ENCODE measurements around the gene KLHDC9.

The KLHDC9 gene

GRCh38 chr1:161077426-161077825 is 20.7 kb upstream of the KLHDC9 start:
- DNase-seq (ENCODE audit: low spot score), result no peak

DNA sequence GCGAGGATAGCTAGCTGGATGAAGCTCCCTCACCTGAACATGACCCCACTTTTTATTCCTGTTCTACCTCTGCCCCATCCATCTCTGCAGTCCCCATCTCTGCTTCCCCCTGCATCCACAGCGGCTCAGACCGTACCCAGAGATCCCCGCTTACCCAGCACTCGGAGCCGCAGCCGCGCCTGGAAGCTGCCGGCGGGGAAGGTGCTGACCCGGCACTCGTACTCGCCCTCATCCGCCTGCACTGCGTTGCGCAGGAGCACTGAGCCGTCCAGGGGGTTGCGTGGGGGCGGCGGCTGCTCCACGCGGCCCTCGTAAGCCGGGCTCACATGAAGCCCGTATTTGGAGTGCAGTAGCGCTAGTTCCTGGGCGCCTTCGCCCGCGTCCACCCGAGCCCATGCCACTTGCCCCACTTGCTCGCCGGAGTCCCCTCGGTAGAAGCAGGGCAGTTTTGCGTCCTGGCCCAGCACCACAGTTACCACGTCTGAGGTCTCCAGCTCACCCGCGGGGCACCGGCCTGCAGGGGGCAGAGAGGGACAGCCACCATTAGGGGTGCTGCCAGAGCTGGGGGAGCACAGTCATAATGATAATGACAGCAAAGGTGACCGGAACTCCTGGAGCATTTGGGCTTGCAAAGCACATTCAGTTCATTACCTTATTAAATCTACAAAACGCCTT is 18.6 kb upstream of the KLHDC9 start:
- DNase-seq (ENCODE audit: low spot score), result no peak

DNA sequence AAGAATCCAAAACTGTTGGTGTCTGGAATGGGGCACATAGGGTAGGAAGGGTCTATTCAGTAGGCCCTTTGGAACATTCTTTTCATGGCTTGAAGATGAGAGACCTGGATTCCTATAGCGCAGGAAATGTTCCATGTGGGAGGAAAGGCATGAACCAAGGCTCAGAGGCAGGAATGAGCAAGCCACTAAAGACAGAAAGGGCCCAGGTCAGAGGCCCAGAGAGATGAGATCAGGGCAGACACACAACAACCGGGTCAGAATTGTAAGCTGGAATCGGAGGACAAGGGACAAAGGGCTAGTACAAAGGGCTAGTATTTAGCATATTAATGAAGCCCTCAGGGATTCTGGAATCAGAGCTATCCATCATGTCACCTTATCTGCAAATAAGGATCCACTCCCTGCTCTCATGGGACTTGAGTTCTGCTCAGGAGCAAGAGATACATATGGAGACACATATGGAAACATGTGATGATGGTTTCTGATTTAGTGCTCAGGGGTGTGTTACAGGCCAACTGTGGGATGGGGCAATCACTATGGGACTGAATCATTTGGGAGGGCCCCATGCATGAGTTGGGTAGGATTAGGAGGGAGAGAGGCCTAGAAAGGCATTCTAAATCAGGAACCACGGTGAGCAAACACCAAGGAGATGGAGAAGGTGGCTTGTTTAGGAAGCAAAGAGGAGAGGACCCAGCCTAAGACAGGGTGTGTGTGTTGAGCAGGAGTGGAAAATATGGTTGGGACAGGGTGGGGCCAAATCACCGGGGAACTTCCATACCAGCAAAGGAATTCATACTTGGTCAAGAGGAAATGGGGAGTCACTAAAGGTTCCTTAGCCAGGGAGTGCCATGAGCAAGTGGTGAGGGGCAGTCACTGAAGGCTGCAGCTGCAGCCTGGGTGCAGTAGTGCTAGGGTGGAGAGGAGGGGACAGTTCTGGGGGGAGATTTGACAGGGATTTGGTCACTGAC is 17.4 kb upstream of the KLHDC9 start:
- DNase-seq (ENCODE audit: low spot score), result no peak

DNA sequence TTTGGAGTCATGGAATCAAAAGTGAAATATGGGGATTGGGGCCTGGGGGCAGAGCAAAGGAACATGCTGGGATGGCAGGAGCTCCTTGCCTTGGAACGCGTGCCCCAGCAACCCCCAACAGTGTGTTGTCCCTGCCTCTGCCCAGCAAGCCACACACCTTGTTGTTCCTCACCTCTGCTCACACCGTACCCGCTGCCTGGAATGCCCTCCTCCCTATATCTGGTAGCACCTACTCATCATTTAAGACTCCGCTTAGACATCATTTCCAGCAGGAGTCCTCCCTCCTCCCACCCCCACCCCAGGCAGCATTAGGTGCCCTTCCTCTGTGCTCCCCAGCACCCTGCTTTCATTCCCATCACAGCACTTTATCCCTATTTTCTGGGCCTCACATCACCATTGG is 16.6 kb upstream of the KLHDC9 start:
- DNase-seq (ENCODE audit: low spot score), result no peak

GRCh38 chr1:161082483-161082882 is 15.7 kb upstream of the KLHDC9 start:
- no peak for DNase-seq (ENCODE audit: low spot score)

DNA sequence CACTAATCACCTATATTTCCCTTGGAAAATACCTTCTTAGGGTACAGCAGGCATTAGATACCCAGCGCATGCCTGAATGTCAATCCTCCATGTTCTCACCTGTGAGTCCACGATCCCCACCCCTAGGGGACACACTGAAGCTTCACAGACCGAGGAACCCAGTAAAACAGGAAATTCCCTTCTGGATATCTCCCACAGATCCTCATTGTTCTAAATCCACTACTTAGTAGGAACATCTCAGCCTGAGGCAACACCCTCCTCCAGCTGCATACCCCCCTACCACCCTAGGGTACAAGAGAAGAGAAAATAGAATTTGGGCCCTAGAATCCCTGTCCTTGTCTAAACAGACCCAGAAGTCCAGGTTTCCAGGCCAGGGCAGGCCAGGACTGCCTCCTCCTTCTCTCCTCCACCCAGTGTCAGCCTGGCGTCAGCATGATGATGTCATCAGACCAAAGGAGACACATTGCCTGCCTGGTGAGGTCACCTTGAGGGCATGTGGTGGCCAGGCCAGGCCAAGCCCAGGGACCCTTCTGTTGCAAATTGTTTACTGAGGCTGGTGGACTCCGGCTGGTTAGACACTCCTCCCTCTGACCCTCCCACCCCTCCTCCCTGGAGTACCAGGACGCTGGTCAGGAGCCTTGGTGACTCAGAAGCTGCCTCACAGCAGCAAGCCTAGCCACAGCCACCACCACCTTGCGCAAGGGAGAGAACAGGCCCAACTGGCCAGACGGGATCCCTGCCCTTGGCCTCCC is 15.0 kb upstream of the KLHDC9 start:
- DNase-seq (ENCODE audit: low spot score), result peak; percentile 47

- no peak for DNase-seq (ENCODE audit: low spot score)
Observed at GRCh38 chr1:161083748-161084596, 14.2 kb upstream of the KLHDC9 start.

DNA sequence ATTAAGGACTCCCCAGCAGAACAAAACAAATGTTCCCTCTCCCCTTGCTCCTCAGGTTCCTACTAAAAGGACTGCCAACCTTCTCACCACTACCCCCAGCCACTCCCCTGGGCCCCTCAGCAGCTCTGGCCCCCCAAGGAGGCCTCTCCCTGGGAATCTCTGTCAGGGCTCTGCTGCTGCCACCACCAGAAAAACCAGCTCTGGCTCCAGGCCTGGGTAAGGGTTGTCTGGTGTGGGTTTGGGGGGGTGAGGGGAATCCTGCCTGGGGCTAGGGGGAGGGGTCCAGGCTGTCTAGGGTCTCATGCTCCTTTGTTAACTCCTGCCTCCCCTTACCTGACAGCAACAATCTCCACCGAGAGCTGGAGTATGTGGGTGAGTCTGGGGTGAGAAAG is 13.6 kb upstream of the KLHDC9 start:
- no peak for DNase-seq (ENCODE audit: low spot score)

DNA sequence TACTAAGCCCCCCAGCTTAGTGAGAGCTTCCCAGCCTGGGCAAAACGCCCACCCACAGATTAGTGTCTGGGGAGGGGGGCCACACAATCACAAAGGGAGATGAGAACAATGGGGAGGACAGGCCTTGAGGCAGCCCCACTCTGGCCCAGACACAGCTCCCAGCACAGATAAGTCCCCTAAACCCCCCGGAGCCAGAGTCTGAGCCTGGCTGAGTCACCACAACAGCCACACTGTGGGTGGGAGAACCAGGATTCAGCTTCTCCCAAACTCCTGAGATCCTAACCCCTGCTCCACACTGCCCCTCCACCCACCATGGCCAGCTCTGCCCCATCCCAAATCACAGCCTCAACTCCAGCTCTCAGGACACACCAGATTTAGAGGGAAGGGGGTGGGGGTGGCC is 13.0 kb upstream of the KLHDC9 start:
- no peak for DNase-seq (ENCODE audit: low spot score)

GRCh38 chr1:161086457-161086856 is 11.7 kb upstream of the KLHDC9 start:
- no peak for DNase-seq (ENCODE audit: low spot score)

DNA sequence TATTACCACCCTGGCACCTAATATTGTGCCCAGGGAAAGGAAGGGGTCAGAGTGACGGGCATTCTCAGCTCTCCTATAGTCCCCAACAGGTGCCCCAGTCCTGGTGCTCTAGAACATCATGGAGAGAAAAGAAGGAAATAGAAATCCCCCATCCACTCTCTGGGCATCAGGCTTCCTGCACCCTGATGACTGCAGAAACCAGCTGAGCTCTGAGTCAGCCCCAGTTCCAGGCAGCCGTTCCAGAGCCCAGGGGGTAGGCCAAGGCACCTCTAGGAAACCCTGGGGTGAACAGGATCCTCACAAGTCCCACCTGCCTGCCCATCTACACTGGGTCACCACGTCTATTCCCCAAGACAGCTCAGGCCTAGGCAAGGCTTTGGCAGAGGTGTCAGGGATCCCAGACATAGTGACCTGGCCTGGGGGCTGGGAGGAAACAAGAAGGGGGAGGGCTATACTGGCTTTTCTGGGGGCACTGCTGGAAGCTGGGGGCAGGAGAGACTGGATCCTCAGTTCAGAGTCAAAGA is 9.5 kb upstream of the KLHDC9 start:
- DNase-seq (ENCODE audit: low spot score), result no peak

DNA sequence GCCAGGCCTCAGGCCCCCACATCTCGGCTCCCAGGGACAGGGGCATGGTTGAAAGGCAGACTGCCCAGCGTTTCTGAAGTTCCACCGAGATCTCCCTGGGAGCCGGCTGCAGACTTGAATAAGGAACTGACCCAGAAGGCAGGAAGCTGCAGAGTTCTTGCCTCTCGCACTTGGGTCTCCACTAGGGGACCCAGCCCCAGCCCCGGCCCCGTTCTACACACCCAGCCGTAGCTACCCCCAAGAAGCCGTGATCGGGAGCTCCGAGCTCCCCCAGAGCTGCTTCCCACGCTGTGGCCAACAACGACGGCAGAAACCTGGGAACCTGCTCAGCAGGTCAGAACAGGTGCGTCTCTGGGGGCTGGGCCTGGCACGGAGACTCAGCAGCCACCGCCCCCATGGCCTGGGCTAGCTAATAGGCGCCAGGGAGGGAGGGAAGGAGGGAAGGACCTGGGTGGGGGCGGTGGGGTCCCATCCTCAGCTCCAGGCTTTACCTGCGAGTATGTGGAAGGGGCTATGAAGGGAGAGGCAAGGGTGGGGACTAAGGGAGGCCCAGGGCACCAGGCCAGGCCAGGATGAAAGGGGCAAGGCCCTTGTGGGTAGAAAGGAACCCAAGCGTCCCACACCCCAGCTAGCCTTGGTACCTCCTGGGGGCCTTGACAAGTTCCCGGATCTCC is 8.8 kb upstream of the KLHDC9 start, which contains the start of gene NECTIN4:
Gene NECTIN4 (minus strand): TSS at position 308 of the 674 bp plus-strand sequence. CDS start 262 bp downstream, at position 46.
- no peak for DNase-seq (ENCODE audit: low spot score)

DNA sequence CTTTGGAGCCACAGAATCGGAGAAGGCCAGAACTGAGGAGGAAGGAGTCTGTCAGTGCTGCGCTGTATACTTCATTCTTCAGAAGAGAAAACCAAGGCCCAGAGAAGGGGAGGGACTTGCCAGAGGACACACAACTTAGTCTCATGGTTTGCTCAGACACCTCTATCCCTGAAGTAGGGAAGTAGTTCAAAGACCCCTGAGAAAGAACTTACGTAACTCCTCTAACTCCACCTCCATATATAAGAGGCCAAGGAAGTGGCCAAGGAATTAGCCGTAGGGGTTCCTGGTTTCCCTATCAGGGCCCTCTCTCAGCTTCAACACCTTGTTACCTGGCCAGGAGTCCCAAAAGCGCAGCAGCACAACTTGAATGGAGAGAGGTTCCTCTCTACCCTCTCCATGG is 8.2 kb upstream of the KLHDC9 start:
- DNase-seq (ENCODE audit: low spot score), result no peak

DNA sequence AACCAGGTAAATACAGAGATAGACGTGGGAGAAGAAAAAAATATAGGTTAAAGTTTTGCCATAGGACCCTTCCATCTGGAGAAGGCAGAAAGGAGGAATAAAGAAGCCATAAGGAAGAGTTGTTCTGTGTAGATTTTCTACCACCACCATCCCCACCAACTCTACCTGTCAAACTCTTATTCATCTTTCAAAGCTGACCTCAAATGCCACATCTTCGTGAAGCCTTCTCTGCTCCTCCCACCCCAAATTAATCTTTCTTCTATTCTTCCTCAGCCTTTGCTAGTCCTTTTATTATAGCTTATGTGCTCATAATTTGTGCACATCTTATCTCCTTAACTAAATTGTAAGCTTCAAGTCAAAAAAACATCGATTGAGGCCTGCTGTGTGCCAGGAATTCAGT is 7.5 kb upstream of the KLHDC9 start:
- DNase-seq (ENCODE audit: low spot score), result no peak

- DNase-seq (ENCODE audit: low spot score), result no peak
Observed at GRCh38 chr1:161091093-161091492, 7.1 kb upstream of the KLHDC9 start.

GRCh38 chr1:161091796-161092507 is 6.2 kb upstream of the KLHDC9 start:
- no peak for DNase-seq (ENCODE audit: low spot score)

- DNase-seq (ENCODE audit: low spot score), result no peak
Observed at GRCh38 chr1:161092621-161093028, 5.5 kb upstream of the KLHDC9 start.

DNA sequence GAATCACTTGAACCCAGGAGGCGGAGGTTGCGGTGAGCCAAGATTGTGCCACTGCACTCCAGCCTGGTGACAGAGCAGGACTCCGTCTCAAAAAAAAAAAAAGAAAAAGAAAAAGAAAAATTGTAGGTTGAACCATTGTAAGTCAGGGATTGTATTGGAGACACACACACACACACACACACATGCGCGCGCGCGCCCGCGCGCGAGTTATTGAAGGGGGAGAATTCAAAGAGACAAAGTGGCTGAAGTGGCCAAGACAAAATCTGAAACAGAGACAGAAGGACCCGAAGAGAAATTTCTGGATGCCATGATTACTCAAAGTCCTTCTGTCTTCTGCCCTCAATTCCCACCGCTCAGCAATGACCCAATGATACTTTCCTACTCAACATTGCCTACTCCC is 3.7 kb upstream of the KLHDC9 start:
- DNase-seq (ENCODE audit: low spot score), result no peak

DNA sequence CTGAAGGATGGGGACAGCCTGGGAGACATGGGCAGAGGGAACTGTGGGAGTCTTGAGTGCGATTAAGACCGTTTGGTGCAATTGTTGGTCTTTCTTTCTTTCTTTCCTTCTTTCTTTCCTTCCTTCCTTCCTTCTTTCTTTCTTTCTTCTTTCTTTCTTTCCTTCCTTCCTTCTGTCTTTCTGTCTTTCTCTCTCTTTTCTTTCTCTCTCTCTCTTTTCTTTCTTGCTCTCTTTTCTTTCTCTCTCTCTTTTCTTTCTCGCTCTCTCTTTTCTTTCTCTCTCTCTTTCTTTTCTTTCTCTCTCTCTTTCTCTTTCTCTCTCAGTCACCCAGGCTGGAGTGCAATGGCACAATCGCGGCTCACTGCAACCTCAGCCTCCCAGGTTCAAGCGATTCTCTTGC is 2.9 kb upstream of the KLHDC9 start:
- no peak for DNase-seq (ENCODE audit: low spot score)

GRCh38 chr1:161096015-161096414 is 2.1 kb upstream of the KLHDC9 start:
- no peak for DNase-seq (ENCODE audit: low spot score)

Data from HuH-7.5 (cell line).